A673 (cell line): ENCODE data around the gene PHYHD1.

Experiments used
- CTCF ChIP-seq: fragments of 300-800, 200-600 bp; sonication (generic); conservative IDR thresholded peaks from 2 replicates; pipeline ENCODE4 v1.5.1; 2017; ENCODE audit warnings: low read depth, mild to moderate bottlenecking, antibody characterized with exemption, low read length, moderate library complexity, mixed read lengths
- EZH2 ChIP-seq: fragments of 200-600 bp; sonication (generic); IDR thresholded peaks from 2 replicates; pipeline ENCODE4 v1.6.1; 2017; ENCODE audit warnings: borderline replicate concordance, low read depth, mild to moderate bottlenecking, mixed read lengths, antibody characterized with exemption, low read length; ENCODE audit not compliant: poor library complexity, severe bottlenecking

- TF ChIP-seq CTCF: no peak
- TF ChIP-seq EZH2: no peak
Measured at GRCh38 chr9:128898845-128899565, 21.8 kb upstream of the PHYHD1 start.
